ENCODE measurements around the gene FNDC5.

The FNDC5 gene

DNA sequence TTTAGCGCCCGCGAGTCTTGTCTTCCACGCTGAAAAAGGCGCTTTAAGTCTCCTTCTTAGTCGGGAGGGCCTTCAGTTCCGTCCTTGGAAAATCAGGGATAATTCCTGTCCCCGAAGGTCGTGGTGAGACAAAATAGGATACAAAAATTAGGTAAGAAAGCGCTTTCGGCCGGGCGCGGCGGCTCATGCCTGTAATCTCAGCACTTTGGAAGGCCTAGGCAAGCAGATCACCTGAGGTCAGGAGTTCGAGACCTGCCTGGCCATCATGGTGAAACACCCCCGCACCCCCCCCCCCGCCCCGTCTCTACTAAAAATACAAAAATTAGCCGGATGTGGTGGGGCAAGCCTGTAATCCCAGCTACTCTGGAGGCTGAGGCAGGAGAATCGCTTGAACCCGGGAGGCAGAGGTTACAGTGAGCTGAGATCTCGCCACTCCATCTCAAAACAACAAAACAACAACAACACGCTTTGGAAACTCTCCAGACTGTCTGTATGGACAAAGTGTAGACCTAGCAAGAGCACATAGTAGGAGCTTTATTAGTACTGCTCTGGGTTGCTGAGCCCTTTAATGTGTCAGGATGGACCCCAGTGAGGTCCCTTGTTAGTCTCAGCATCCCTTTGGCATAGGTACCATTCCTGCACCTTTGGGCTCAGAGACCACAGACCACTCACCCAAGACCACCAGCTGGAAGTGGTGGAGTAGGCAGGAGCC is 31.3 kb upstream of the FNDC5 start:
- DNase-seq (ENCODE audit: low spot score), result no peak
- Mint-ChIP-seq H3K4me3 (peak overlapping the region; percentile 72), H3K36me3 (ENCODE audit: low read depth) (peaks cover 1% of the 10 kb centered on the region), H3K27ac (no peak overlapping the region), H3K27me3 (ENCODE audit: low read depth) (peaks cover 65% of the 10 kb centered on the region), H3K9me3 (no peaks in the 10 kb centered on the region), H3K4me1 (ENCODE audit: low read depth) (peaks cover 1% of the 10 kb centered on the region)

DNA sequence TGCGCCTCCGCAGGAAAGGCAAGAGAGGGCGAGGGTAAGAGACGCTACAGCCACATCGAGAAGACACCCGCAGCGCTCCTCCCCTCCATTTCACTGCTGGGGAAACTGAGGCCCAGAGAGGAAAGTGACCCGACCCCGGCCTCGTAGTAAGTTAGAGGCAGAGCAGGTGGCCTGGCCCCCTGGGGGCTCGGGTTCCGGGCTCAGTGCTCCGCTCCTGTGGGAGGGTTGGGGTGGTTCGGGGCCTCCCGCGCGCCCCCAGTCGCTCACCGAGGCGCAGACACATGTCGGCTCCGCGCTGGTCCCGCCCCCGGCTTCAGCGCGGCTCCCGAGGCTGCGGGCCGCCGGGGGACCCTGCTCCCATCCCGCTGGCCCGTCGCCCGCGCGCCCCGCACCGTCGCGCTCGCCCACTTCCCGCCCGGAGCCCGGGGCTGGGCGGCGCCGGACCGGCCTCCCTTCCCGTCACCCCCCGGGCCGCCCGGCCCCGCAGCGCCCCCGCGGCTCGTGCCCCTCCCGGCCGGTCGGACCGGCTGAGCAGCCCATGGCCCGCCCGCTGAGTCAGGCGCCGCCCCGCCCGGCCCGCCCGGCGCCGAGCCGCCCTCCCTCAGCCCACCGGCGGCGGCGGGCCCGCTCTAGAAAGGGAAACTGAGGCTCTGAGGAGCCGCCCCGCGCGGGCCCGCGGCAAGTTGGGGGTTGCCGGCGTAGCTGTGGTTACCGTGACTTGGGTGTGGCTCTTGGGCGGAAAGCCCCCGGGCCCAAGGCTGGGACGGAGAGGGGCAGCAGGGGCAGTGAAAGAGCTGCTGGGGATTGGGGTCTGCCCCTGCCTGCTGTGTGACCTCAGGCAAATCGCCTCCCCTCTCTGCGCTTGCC is 30.5 kb upstream of the FNDC5 start, which contains the start of gene TMEM54:
Gene TMEM54, minus strand, starts transcription at position 434 of the 867 bp plus-strand sequence. Its CDS starts 151 bp downstream, at position 283.
- Mint-ChIP-seq H3K27ac (no peak within 1 kb of the TSS), H3K36me3 (ENCODE audit: low read depth) (peaks cover 1% of the 10 kb centered on the region), H3K9me3 (no peaks in the 10 kb centered on the region), H3K4me3 (peak within 1 kb of the TSS; percentile 72), H3K27me3 (ENCODE audit: low read depth) (peaks cover 70% of the 10 kb centered on the region), H3K4me1 (ENCODE audit: low read depth) (peaks cover 1% of the 10 kb centered on the region)
- DNase-seq (ENCODE audit: low spot score), result peak; percentile 16

DNA sequence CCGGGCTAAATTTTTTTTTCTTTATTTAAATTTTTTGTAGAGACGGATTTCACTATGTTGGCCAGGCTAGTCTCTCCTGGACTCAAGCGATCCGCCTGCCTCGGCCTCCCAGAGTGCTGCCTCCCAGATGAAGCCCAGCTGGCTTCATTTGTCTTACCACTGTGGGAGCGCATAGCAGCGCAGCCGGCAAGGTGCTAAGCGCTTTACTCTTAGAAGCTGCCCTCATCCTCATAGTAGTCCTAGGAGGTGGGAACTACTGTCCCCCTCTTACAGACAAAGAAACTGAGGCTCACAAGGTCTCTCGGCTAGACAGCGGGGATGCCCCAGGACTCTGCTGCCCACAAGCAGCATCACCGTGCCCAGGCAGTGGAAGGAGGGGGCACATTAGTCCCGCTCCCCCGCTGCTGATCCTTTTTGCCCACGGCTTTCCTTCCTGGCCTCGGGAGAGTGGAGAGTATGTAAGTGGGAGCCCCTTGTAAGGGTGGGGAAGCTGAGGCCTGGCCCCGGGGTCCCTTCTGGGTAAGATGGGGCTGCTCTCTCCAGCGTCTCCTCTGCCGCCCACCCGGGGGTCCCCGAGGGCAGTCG is 29.8 kb upstream of the FNDC5 start:
- peak overlapping the region; percentile 50 for H3K4me3 Mint-ChIP-seq
- H3K36me3 Mint-ChIP-seq (ENCODE audit: low read depth), result peaks cover 1% of the 10 kb centered on the region
- no peak for DNase-seq (ENCODE audit: low spot score)
- no peak overlapping the region for H3K27ac Mint-ChIP-seq
- peaks cover 72% of the 10 kb centered on the region for H3K27me3 Mint-ChIP-seq (ENCODE audit: low read depth)
- H3K9me3 Mint-ChIP-seq, result no peaks in the 10 kb centered on the region
- H3K4me1 Mint-ChIP-seq (ENCODE audit: low read depth), result peaks cover 1% of the 10 kb centered on the region

DNA sequence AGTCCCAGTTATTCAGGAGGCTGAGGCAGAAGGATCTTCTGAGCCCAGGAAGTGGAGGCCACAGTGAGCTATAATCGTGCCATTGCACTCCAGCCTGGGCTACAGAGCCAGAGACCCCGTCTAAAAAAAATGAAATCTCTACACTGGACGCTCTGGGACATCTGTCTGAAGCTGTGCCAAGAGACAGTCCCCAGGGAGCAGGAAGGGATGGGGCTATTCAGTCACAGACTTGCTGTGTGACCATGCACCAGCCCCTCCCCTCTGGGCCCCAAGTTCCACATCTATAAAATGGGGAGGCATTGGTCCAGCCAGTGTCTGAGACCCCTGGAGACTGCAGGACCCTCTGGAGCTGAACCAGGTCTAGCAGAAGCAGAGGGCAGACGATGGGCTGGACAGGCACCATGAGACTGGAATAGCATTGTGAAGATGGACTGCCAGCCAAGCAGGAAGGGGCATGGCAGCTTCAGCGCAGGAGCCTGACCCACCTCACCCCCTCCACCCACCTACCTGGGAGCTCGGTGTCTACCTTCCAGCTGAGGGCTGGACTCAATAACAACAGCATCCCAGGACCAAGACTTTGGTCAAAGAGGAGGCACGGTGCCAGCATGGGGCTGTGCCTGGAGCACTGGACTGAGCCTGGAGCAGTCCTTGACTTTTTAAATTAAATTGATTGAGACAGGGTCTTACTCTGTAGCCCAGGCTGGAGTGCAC is 29.0 kb upstream of the FNDC5 start:
- H3K36me3 Mint-ChIP-seq (ENCODE audit: low read depth), result peaks cover 1% of the 10 kb centered on the region
- DNase-seq (ENCODE audit: low spot score), result no peak
- peak overlapping the region; percentile 24 for H3K4me3 Mint-ChIP-seq
- H3K9me3 Mint-ChIP-seq, result no peaks in the 10 kb centered on the region
- peaks cover 1% of the 10 kb centered on the region for H3K4me1 Mint-ChIP-seq (ENCODE audit: low read depth)
- H3K27me3 Mint-ChIP-seq (ENCODE audit: low read depth), result peaks cover 72% of the 10 kb centered on the region
- H3K27ac Mint-ChIP-seq, result no peak overlapping the region

DNA sequence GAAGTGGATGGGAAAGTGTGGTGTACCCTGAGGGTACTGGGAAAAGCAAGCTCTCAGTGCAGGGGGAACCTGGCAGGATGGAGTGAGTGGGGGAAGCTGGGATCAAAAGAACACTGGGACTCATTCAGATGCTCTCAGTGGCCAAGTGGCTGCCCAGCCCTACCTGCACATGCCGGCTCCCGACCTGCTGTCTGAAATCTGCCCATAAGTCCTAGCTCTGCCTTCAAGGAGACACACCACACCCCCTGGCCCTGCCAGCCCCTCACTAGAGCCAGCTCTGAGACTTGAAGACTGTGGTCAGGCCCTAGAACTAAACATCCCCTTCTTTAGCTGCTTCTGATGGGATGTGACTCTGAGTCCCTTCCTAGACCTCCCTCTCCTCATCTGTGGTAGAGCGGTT is 28.2 kb upstream of the FNDC5 start:
- no peak overlapping the region for H3K4me3 Mint-ChIP-seq
- peaks cover 68% of the 10 kb centered on the region for H3K27me3 Mint-ChIP-seq (ENCODE audit: low read depth)
- no peak overlapping the region for H3K27ac Mint-ChIP-seq
- peaks cover 1% of the 10 kb centered on the region for H3K4me1 Mint-ChIP-seq (ENCODE audit: low read depth)
- peaks cover 1% of the 10 kb centered on the region for H3K36me3 Mint-ChIP-seq (ENCODE audit: low read depth)
- no peak for DNase-seq (ENCODE audit: low spot score)
- H3K9me3 Mint-ChIP-seq, result no peaks in the 10 kb centered on the region

DNA sequence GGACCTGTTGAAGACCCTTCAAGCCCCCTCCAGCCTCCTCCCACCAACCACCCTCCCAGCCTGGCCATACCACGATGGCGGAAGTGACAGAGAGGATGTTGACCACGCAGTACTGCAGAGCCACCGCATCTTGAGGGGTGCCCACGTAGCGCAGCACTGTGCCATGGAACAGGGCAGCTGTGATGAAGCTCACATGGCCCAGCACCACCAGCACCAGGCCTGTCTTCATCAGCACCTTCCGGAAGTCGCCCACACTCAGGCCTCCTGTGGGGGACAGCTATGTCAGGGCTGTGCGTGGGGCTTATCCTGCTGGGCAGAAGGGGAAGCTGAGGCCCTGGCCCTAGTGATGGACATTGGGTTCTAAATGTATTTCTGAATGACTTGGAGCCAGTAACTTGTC is 27.3 kb upstream of the FNDC5 start:
- Mint-ChIP-seq H3K36me3 (ENCODE audit: low read depth) (peaks cover 1% of the 10 kb centered on the region), H3K9me3 (no peaks in the 10 kb centered on the region), H3K27ac (no peak overlapping the region), H3K4me1 (ENCODE audit: low read depth) (peaks cover 1% of the 10 kb centered on the region), H3K27me3 (ENCODE audit: low read depth) (peaks cover 65% of the 10 kb centered on the region), H3K4me3 (no peak overlapping the region)
- DNase-seq (ENCODE audit: low spot score), result no peak

DNA sequence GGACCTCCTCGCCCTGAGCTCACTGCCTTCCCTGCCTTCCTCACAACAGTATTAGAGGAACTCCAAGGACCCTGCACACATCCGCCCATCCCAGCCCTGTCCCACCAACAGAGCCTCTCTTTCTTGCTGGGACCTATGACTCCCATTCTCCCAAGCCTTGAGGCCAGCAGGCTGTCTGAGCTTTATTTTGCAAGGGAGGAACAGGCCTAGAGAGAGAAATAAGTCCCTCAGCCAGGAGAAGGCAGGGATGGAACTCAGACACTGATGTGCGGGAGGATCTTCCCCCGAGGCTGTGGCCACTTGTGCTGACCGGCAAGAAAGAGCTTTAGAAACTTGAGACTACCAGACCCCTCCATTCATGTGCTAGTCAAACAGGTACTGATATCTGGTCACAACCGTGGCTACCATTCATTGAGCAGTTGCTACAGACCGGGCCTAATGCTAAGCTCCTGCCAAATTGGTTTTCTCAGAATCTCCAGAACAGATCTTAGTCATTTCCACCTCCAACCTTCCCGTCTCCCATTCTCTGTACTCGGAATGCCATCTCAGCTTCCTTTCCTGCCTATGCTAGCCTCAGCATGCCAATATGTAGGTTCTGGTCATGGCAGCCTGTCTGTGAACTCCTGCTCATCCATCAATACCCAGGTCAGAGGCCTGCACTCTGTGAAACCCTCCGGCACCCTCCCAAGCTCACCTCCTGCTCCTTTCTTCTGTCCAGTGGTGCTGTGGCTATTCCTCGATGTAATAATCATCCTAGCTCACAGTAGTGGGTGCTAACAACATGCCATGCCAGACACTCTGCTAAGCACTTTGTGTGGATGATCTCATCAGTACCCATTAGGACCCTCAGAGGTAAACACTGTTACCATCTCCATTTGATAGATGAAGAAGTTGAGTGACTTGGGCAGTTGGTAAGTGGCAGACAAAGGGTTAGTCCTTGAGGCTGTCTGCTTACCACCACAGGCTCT is 26.7 kb upstream of the FNDC5 start:
- no peak for DNase-seq (ENCODE audit: low spot score)
- H3K9me3 Mint-ChIP-seq, result no peaks in the 10 kb centered on the region
- H3K36me3 Mint-ChIP-seq (ENCODE audit: low read depth), result peaks cover 1% of the 10 kb centered on the region
- H3K4me3 Mint-ChIP-seq, result no peak overlapping the region
- H3K27ac Mint-ChIP-seq, result no peak overlapping the region
- peaks cover 3% of the 10 kb centered on the region for H3K4me1 Mint-ChIP-seq (ENCODE audit: low read depth)
- H3K27me3 Mint-ChIP-seq (ENCODE audit: low read depth), result peaks cover 63% of the 10 kb centered on the region

DNA sequence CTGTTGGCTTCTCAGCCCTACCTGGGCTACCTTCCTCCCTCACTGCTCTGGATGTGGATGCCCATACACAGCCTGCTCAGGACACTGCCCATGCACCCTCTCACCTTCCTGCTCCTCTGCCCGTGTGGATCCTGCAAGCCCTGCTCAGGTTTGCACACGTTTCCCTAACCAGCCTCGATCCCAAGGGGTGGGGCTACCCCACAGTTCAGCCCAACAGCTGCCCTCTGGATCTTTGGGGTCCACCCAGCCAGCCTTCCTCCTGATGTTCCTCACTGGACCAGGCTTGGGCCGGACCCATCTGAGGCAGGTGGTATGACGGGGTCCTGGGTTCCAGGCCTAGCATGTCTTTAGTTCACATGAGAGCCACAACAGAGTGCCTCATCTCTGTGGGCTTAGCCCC is 25.7 kb upstream of the FNDC5 start:
- no peak overlapping the region for H3K4me3 Mint-ChIP-seq
- no peak overlapping the region for H3K27ac Mint-ChIP-seq
- peaks cover 3% of the 10 kb centered on the region for H3K4me1 Mint-ChIP-seq (ENCODE audit: low read depth)
- no peaks in the 10 kb centered on the region for H3K36me3 Mint-ChIP-seq (ENCODE audit: low read depth)
- no peaks in the 10 kb centered on the region for H3K9me3 Mint-ChIP-seq
- DNase-seq (ENCODE audit: low spot score), result no peak
- peaks cover 63% of the 10 kb centered on the region for H3K27me3 Mint-ChIP-seq (ENCODE audit: low read depth)

DNA sequence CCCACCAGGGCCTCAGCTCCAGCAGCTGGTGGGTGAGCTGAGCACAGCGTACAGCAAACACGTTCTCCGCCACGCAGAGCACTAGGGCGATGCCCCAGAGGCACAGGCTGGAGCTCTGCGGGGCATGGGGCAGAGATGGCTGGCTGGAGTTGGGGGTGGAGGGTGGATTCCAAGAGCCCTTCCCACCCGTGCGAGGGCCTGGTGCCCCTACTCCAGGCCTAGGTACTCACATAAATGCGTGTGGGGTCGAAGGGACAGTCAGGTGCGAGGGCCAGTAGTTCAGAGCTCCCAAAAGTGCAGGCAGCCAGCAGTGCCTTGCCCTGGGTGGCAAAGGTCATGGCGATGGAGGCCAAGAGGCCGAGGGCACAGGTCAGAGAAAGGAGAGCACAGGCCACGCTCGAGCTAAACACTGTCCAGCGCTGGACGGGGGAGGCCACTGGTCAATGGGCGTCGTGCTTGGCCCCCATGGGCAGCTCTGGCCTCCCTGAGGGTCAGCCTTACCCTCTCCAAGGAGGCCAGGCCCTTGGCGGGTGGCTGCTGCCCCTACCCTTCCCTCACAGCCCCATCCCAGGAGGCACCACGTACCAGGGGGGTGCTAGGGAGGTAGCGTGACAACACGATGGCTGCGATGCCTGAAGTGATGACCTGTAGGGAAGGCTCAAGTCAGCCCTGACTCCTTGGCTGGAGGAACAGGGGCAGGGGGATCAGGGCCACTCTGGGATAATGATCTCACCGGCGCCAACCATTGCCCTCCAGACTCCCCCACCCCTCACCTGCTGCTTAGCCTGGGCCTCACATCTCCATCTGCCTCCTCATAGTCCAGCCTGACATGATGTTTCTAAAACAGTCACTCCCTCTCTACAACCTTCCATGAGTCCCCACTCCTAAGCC is 24.9 kb upstream of the FNDC5 start:
- Mint-ChIP-seq H3K27me3 (ENCODE audit: low read depth) (peaks cover 69% of the 10 kb centered on the region), H3K27ac (no peak overlapping the region), H3K4me1 (ENCODE audit: low read depth) (peaks cover 3% of the 10 kb centered on the region), H3K36me3 (ENCODE audit: low read depth) (no peaks in the 10 kb centered on the region), H3K9me3 (no peaks in the 10 kb centered on the region), H3K4me3 (no peak overlapping the region)
- no peak for DNase-seq (ENCODE audit: low spot score)

DNA sequence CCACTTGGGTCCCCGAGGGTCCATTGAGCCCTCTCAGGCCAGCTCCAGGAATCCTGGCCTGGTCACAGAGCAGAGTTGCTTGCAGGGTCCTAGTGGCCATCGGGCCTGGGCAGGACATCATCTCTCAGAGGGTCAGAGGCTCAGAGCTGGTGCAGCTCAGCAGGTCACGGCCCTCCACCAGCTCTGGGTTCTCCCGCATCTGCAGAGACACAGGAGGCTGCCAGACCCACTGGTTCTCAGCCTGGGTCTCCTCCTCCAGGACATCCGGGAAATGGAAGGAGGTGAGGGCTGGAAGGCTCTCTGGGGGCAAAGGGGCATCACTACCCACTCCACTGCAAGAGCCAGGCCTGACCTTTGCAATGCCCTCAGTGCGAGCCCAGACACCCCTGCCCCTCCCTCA is 24.0 kb upstream of the FNDC5 start:
- H3K4me1 Mint-ChIP-seq (ENCODE audit: low read depth), result peaks cover 3% of the 10 kb centered on the region
- peaks cover 68% of the 10 kb centered on the region for H3K27me3 Mint-ChIP-seq (ENCODE audit: low read depth)
- H3K36me3 Mint-ChIP-seq (ENCODE audit: low read depth), result no peaks in the 10 kb centered on the region
- H3K4me3 Mint-ChIP-seq, result no peak overlapping the region
- no peak overlapping the region for H3K27ac Mint-ChIP-seq
- DNase-seq (ENCODE audit: low spot score), result no peak
- H3K9me3 Mint-ChIP-seq, result no peaks in the 10 kb centered on the region

DNA sequence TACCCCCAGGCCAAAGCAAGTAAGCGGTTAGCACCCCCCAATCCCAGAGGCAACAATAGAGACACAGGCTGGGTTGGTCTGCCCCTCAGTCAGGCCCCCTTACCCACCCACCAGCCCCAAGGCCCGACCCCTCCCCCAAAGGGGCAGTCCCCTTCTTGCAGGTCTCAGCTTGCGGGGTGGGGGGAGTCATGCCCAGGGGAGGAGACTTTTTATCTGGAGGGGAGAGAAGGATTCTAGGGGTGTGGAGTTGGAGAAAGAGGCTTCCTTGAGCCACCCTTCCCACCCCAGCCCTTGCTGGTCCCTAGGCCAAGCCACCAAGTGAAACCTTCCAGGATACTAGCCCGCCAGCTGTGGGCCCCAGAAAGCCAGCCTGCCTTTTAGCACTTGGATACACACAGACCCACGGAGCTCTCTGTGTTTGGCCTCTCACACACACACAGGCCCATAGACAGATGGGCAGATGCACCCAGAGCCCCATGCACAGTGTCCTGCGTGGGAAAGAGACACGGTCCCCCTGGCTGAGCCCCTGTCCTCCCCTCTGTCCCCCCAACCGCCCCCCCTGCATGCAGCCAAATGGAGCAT is 23.4 kb upstream of the FNDC5 start:
- Mint-ChIP-seq H3K27ac (no peak overlapping the region), H3K27me3 (ENCODE audit: low read depth) (peaks cover 69% of the 10 kb centered on the region), H3K4me3 (peak overlapping the region; percentile 34)

More for the DNA sequence above, 23.4 kb upstream of the FNDC5 start:
- H3K9me3 Mint-ChIP-seq, result no peaks in the 10 kb centered on the region
- no peak for DNase-seq (ENCODE audit: low spot score)
- no peaks in the 10 kb centered on the region for H3K36me3 Mint-ChIP-seq (ENCODE audit: low read depth)
- H3K4me1 Mint-ChIP-seq (ENCODE audit: low read depth), result peaks cover 3% of the 10 kb centered on the region

Data from T-helper 2 cell treated with Interferon-gamma antibody and Interleukin-4, amounts not matched to agents 5 μg/mL and 100 μg/mL, for 36 hours (primary cell).